Fibroblast of lung (primary cell): ENCODE measurements around the gene NEK11.

Experiments used
- CTCF ChIP-seq, 2 donors: IDR thresholded peaks in 1 of 2; conservative IDR thresholded peaks in 1 of 2; 1 replicate in 1 of 2; 2 replicates in 1 of 2; pipeline ENCODE4 v1.5.1; 2011 to 2012; ENCODE audit warnings: low read length in 2 of 2, control low read depth in 1 of 2, inconsistent platforms in 1 of 2, low read depth in 1 of 2, mild to moderate bottlenecking in 1 of 2
- EZH2 ChIP-seq: IDR thresholded peaks from 2 replicates; pipeline ENCODE4 v1.5.1; 2012; ENCODE audit warnings: low read length, control low read depth, mild to moderate bottlenecking; ENCODE audit errors: missing control alignments

GRCh38 chr3:131303848-131304247 lies 277.2 kb downstream of the NEK11 start:
- no peak for TF ChIP-seq EZH2
- TF ChIP-seq CTCF (conservative IDR thresholded peaks at IDR 0.05 in 1 of 2, IDR thresholded peaks at IDR 0.05 in 1 of 2; ENCODE audit: low read depth in 1 of 2, low read length in 2 of 2) = no peak
